HG03175 (cell line): Measurements from ENCODE around the gene AGBL1.
"Not testable (repeated sequence)": the region's sequence is repeated elsewhere in the genome, so short reads cannot be mapped to it uniquely, and the experiment has no call there.

Source experiments
- ATAC-seq: cut with Tn5 transposase; IDR thresholded peaks from one replicate; pipeline ENCODE4 v1.9.1; 2021; ENCODE audit warnings: mild to moderate bottlenecking, moderate library complexity; ENCODE audit not compliant: unreplicated experiment

Gene AGBL1

DNA sequence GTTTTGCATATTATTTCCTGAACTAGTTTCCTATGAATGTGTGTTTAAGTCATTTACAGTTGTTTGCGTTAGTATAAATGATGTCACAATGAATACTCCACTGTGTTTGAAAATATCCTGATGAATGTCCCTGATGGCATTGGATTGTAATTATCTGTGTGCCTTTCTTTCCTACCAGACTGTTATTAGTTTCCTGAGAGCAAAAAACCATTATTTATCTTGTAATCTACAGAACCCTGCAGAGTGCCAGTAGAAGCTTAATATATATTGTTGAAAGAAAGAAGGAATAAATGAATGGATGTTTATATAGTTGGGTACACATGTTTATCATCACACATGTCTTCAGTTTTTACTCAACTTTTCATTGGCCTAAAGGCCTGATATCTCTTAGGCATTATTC is 312.6 kb downstream of the AGBL1 start:
- no peak for ATAC-seq

GRCh38 chr15:86392874-86393273 is 313.2 kb downstream of the AGBL1 start:
- no peak for ATAC-seq

DNA sequence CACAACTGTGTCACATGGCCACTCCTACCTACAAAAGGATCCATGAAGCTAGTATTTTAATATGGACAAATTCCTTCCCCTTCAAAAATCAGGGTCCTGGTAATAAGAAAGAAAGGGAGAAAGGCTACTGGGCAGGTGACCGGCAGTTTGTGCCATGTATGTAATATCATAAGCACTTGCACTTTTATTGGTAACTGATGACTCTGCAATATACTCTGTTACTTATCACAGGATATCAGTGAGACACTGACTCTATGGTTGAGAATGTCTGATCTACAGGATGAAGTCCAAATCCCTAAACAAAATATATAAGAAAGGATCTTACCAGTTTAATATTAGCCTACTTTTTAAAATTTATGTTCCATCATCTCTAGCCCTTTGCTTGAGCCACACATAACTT is 315.2 kb downstream of the AGBL1 start:
- ATAC-seq: no peak

DNA sequence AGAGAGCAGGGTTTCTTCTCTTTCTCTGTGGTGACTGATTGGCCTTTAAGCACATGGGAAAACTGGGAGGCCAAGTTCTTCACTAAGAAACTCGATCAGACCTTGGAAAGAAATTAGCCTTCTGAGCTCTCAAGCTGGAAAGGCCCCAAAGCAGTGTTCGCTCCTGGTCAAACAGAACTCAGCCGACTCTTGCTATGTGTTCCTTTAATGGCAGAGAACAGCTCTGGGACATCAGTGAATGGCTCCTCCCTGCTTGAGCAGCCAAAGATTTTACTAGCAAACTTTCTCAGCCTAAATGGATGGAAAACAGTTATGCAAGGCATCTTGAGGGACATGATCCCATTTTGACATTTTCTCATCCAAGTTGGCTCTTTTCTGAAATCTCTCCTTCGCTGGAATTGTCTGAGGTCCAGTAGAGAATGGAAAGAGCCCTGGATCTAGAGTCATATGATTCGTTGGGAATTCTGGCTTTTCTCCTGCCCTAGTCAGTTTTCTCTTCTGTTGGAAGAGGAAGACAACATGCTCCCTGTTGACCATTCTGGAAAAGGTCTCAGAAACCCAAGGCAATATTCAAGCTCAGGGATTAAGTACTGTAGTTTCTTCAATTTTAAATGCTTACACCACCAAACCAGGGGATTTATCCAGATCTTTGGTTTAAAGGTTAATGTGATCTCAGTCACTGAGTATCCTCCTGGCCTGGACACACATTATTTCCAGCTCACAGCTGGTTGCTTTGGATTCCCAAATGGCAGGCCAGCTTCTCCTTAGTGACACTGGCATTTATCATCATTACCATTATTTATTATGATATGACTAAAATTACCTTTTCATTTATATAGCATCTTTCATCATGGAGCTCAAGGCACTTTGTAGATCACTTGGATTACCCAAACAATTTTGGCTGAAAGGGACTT is 319.6 kb downstream of the AGBL1 start:
- no peak for ATAC-seq

DNA sequence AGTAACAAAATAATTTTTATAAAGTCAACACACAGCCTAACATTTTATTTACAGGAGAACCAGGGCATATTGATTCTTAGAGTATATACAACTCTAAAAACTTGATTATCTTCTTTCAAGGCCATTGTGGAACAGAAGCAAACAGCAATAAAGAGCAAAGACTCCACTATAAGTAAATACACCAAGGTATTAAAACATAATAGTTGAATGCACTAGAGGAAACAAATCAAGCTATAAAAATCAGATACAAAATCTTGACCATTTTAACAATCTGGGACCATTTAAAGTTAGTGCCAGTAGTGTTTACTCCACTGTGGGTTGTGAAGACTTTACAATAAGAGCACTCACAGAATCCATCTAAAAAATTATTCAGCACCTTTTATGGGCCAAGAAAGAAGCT is 323.6 kb downstream of the AGBL1 start:
- no peak for ATAC-seq

- no peak for ATAC-seq
These were observed 324.4 kb downstream of the AGBL1 start for GRCh38 chr15:86403914-86404583.

- no peak for ATAC-seq
These were observed 328.6 kb downstream of the AGBL1 start for GRCh38 chr15:86408261-86408660.

- ATAC-seq: no peak
These were observed 332.2 kb downstream of the AGBL1 start for GRCh38 chr15:86411916-86412315.

GRCh38 chr15:86413191-86413590 is 333.5 kb downstream of the AGBL1 start:
- ATAC-seq: no peak

DNA sequence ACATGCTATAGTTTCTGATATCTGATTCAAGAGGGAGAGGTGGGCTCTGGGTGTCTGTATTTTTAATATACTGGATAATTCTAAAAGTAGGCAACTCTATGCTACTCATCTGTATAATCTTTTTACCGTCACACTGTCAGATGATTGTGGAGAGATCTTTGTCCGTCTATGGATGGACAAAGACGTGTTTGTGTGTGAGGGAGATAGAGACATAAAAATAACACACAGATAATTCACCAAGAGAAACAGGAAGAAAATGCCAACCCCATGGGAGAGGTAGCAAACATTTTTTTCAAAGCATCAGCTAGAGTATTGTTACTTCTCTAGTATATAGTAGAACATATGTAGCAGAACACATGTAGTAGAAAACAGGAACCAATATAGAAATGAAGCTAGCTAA is 346.1 kb downstream of the AGBL1 start:
- ATAC-seq: no peak

GRCh38 chr15:86432861-86433260 is 353.2 kb downstream of the AGBL1 start:
- no peak for ATAC-seq

DNA sequence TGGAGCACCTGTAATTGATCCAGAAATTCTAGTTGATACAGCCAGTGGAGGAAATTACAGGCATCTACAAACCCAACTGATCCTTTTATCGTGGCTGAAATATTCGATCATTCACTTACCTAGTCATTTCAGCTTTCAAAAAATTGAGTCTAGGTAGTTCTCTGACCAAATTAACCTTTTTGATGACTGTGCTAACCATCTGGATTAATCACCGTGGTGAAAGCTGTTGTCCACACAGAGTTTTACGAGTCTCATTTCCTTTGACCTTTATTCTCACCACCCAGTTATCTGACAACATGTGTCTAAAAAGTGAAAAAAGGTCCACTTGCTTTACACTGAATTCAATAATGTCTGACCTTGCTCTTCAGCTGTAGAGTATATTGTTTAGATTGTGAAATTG is 354.3 kb downstream of the AGBL1 start:
- ATAC-seq: no peak

DNA sequence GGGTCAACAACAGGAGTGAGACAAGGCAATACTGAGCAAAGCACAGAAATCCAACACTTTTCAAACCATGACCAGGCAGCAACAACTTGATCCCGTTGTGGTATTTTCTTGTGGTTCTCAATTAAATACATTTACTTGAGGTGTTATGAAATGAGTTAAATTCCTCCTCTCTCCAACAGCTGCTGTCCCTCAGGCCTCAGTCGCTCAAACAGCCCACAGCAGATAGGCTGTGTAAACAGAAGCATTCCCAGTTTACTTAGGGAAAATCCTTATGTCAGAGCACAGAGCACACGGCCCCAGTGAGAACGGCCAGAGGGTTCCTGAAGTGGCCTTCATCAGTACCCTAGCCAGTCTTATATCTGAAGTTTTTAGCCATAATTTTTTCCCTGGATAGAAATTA is 359.9 kb downstream of the AGBL1 start:
- ATAC-seq: no peak

DNA sequence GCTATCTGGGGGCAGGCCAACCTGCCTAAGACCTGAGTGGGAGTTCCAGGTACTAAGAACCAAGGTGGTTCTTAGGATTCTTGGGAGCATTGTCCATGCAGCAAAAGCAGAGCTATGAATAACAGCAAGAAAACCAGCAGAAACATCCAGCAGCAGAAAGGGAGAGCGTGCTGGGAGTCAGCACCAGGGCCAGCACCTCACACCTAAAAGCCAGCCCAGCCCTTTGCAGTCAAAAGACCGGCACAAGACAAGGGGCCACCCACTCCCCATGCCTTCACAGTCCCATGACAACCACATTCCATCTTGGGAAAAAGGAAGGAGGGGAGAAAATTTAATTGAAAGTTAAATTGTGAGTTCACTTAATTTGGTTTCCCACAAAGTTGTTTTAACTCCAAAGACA is 364.9 kb downstream of the AGBL1 start:
- no peak for ATAC-seq

GRCh38 chr15:86445579-86446252 is 366.0 kb downstream of the AGBL1 start:
- ATAC-seq: no peak

GRCh38 chr15:86446253-86446640 is 366.6 kb downstream of the AGBL1 start:
- ATAC-seq: no peak

GRCh38 chr15:86465470-86466039 is 385.9 kb downstream of the AGBL1 start:
- ATAC-seq: not testable (repeated sequence)

- ATAC-seq: no peak
These were observed 402.0 kb downstream of the AGBL1 start for GRCh38 chr15:86481720-86482119.

- ATAC-seq: no peak
These were observed 404.3 kb downstream of the AGBL1 start for GRCh38 chr15:86483936-86484335.

DNA sequence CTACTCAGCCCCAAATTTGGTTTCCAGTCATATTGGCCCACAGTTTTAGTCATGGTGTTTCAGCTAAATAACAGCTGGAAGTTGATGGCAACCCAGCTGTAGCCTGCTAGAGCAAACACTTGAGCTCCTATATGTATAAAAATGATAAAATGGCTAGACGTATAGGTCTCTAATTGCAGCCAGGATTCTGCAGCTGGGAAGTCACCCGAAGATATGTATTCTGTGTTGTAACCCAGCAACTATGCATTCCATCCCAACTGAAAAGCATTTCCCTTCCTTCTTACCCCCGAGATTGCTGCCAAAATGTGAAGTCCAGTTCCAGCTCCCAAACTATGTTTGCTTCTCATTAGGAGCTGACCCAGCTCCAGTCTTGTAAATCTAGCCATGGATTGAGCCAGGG is 408.4 kb downstream of the AGBL1 start:
- no peak for ATAC-seq

DNA sequence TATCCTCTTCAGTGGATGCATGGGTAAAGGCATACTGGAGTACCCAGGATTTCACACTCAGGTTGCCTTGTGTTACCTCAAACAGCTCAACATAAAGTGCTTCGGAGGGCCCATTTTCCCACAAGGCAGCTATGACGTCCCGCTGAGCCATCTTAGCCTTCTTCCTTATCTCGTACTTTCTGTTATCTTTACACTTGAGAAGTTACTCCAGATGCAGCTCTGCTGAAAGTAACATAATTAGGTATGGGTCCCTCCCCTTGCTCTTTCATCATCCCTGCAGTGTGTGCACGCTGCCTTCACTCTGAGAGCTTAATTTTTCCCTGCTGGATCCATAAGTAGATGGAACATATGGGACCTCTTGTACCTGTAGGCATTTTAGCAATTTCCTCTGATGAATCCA is 410.3 kb downstream of the AGBL1 start:
- ATAC-seq: no peak
